Lower leg skin (tissue), 3 donors: ENCODE measurements around the gene FNIP1.

Experiments
- POLR2A ChIP-seq, 2 donors: fragments of 450-650 bp; IDR thresholded peaks; one replicate each; pipeline ENCODE4 v1.6.1; 2016 to 2017; ENCODE audit warnings: antibody characterized with exemption in 2 of 2, mild to moderate bottlenecking in 1 of 2, moderate library complexity in 1 of 2
- TF ChIP-seq, protein P1 (sequence below), 3 donors: fragments of 450-650 bp; IDR thresholded peaks; one replicate each; pipeline ENCODE4 v1.5.1; 2016; ENCODE audit warnings: antibody characterized with exemption in 3 of 3, mild to moderate bottlenecking in 3 of 3, moderate library complexity in 2 of 3

DNA sequence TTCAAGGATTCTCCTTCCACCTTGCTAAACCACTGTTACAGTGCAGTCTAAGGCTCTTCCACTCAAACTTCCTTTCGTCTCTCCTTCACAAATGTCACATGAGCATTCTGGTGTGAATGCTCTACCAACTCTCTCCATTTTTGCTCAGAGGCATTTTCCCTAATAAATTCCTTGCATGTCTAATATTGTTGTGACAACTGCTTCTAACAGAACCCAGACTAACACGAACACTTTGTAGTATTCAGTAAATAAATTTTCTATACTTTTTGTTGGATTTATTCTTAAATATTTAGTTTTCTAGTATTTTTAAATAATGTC lies 185.8 kb downstream of the FNIP1 start:
- TF ChIP-seq, protein P1, sequence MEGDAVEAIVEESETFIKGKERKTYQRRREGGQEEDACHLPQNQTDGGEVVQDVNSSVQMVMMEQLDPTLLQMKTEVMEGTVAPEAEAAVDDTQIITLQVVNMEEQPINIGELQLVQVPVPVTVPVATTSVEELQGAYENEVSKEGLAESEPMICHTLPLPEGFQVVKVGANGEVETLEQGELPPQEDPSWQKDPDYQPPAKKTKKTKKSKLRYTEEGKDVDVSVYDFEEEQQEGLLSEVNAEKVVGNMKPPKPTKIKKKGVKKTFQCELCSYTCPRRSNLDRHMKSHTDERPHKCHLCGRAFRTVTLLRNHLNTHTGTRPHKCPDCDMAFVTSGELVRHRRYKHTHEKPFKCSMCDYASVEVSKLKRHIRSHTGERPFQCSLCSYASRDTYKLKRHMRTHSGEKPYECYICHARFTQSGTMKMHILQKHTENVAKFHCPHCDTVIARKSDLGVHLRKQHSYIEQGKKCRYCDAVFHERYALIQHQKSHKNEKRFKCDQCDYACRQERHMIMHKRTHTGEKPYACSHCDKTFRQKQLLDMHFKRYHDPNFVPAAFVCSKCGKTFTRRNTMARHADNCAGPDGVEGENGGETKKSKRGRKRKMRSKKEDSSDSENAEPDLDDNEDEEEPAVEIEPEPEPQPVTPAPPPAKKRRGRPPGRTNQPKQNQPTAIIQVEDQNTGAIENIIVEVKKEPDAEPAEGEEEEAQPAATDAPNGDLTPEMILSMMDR (IDR thresholded peaks at IDR 0.05): no peak
- TF ChIP-seq POLR2A (IDR thresholded peaks at IDR 0.05): no peak
